Panc1 (cell line): ENCODE measurements around the gene LMTK2.

Experiments
- CTCF ChIP-seq: fragments of 450-650 bp; IDR thresholded peaks from 2 replicates; pipeline ENCODE4 v1.5.1; 2017; ENCODE audit warnings: mild to moderate bottlenecking
- SIN3A ChIP-seq: IDR thresholded peaks from 2 replicates; pipeline ENCODE4 v1.6.1; 2012; ENCODE audit warnings: low read depth, mild to moderate bottlenecking, low read length, moderate library complexity, borderline replicate concordance; ENCODE audit not compliant: insufficient read depth

DNA sequence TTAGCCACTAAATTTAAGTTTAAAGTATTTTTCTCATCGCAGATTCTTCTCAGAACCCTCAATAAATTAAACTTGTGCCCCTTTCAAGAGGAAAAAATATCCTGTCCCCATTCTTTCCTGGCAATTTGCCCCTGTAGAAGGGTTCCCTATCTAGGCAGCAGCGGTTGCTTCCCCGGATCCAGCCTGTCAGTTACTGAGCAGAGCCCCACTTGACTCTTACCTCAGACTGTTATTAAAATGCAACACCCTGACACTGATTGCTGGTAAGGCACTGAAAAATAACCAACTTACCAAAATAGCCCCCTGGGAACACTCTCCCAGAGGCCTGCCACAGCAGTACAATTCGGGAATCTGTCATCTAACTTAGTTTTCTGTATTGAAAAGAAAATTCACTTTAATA is 13.9 kb downstream of the LMTK2 start:
- TF ChIP-seq CTCF (no peak), SIN3A (no peak)
